ENCODE results near the gene NEDD9.

The NEDD9 gene

GRCh38 chr6:11202513-11203305, 29.8 kb downstream of the NEDD9 start:
- in situ Hi-C loops (cut with MboI; ENCODE audit: low sequenced_read_pairs), result no loop called here

GRCh38 chr6:11201772-11202512, 30.5 kb downstream of the NEDD9 start:
- in situ Hi-C loops (cut with MboI; ENCODE audit: low sequenced_read_pairs), result no loop called here

GRCh38 chr6:11201015-11201414, 31.5 kb downstream of the NEDD9 start:
- in situ Hi-C loops (cut with MboI; ENCODE audit: low sequenced_read_pairs), result no loop called here

- in situ Hi-C loops (cut with MboI; ENCODE audit: low sequenced_read_pairs), result no loop called here
These were observed 32.1 kb downstream of the NEDD9 start for GRCh38 chr6:11200356-11200755.

- in situ Hi-C loops (cut with MboI; ENCODE audit: low sequenced_read_pairs), result no loop called here
These were observed 33.5 kb downstream of the NEDD9 start for GRCh38 chr6:11198663-11199603.

- in situ Hi-C loops (cut with MboI; ENCODE audit: low sequenced_read_pairs), result no loop called here
These were observed 34.6 kb downstream of the NEDD9 start for GRCh38 chr6:11197850-11198249.

- in situ Hi-C loops (cut with MboI; ENCODE audit: low sequenced_read_pairs), result no loop called here
These were observed 35.3 kb downstream of the NEDD9 start for GRCh38 chr6:11197175-11197536.

GRCh38 chr6:11196511-11197174, 35.8 kb downstream of the NEDD9 start:
- in situ Hi-C loops (cut with MboI; ENCODE audit: low sequenced_read_pairs), result no loop called here

- in situ Hi-C loops (cut with MboI; ENCODE audit: low sequenced_read_pairs), result no loop called here
These were observed 37.9 kb downstream of the NEDD9 start for GRCh38 chr6:11194356-11195218.

- in situ Hi-C loops (cut with MboI; ENCODE audit: low sequenced_read_pairs), result no loop called here
These were observed 39.0 kb downstream of the NEDD9 start for GRCh38 chr6:11193434-11193833.

- in situ Hi-C loops (cut with MboI; ENCODE audit: low sequenced_read_pairs), result no loop called here
These were observed 40.3 kb downstream of the NEDD9 start for GRCh38 chr6:11192167-11192566.

- in situ Hi-C loops (cut with MboI; ENCODE audit: low sequenced_read_pairs), result no loop called here
These were observed 41.7 kb downstream of the NEDD9 start for GRCh38 chr6:11190625-11191245.

- in situ Hi-C loops (cut with MboI; ENCODE audit: low sequenced_read_pairs), result no loop called here
These were observed 42.4 kb downstream of the NEDD9 start for GRCh38 chr6:11189865-11190624.

- in situ Hi-C loops (cut with MboI; ENCODE audit: low sequenced_read_pairs), result no loop called here
These were observed 44.1 kb downstream of the NEDD9 start for GRCh38 chr6:11188161-11188915.

- in situ Hi-C loops (cut with MboI; ENCODE audit: low sequenced_read_pairs), result no loop called here
These were observed 45.2 kb downstream of the NEDD9 start for GRCh38 chr6:11187301-11187700.

- in situ Hi-C loops (cut with MboI; ENCODE audit: low sequenced_read_pairs), result no loop called here
These were observed 47.1 kb downstream of the NEDD9 start for GRCh38 chr6:11185204-11185842.

- in situ Hi-C loops (cut with MboI; ENCODE audit: low sequenced_read_pairs), result no loop called here
These were observed 48.6 kb downstream of the NEDD9 start for GRCh38 chr6:11183761-11184362.

All from HL-60/S4 treated with retinoic acid at 250 ng/mL for 4 days and 3 days (cell line).